Activated naive CD8-positive, alpha-beta T cell treated with anti-CD3 and anti-CD28 coated beads for 36 hours (primary cell): ENCODE results near the gene NOL9. TPM values are rescaled to one million over a fixed set of nuclear protein-coding genes. Genes with fewer than 3 reads are reported as not detected.

Source experiments
- DNase-seq: peaks from one replicate; pipeline ENCODE4 v3.0.0; 2021
- H3K27ac Mint-ChIP-seq: one replicate; pipeline ENCODE4 v1.8.0; 2022; ENCODE audit warnings: mild to moderate bottlenecking, moderate library complexity, mixed read lengths
- H3K27me3 Mint-ChIP-seq: one replicate; pipeline ENCODE4 v1.8.0; 2022; ENCODE audit warnings: mild to moderate bottlenecking, mixed read lengths
- H3K36me3 Mint-ChIP-seq: one replicate; pipeline ENCODE4 v1.8.0; 2021; ENCODE audit warnings: mild to moderate bottlenecking, mixed read lengths
- H3K4me1 Mint-ChIP-seq: one replicate; pipeline ENCODE4 v1.8.0; 2021; ENCODE audit warnings: mixed read lengths
- H3K4me3 Mint-ChIP-seq: one replicate; pipeline ENCODE4 v1.8.0; 2022; ENCODE audit warnings: mild to moderate bottlenecking, moderate library complexity, mixed read lengths
- H3K9me3 Mint-ChIP-seq: one replicate; pipeline ENCODE4 v1.8.0; 2022; ENCODE audit warnings: mixed read lengths
- total RNA-seq, 2 experiments: library from RNA; stranded (reverse); gene quantifications; one replicate each; pipeline ENCODE4 v1.2.3, GENCODE V29; 2021

Gene NOL9
- total RNA-seq, 2 experiments from 2014 or later, result 54.1 to 55.1 TPM

DNA sequence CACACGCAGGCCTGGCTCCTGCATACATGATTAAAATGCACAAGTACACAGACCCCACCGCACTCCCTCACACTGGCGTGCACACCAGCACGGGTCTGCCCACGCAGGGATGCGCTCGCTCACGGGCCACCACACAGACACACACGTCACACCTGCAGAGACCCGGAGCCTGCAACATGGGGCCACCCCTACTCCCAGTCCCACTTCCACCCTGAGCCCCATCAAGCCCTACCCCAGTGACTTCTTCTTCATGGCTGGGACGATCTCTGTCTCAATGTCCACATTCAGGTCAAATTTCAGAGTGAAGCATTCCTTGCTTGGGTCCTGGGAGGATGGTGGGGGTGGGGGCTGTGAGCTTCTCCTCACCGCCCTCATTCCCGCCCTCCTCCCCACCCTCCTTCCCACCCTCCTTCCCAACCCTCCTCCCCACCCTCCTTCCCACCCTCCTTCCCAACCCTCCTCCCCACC, 79.5 kb downstream of the NOL9 start:
- Mint-ChIP-seq H3K36me3 (no peaks in the 10 kb centered on the region), H3K9me3 (no peaks in the 10 kb centered on the region), H3K4me1 (peaks cover 2% of the 10 kb centered on the region), H3K27me3 (no peaks in the 10 kb centered on the region), H3K27ac (no peak overlapping the region), H3K4me3 (no peak overlapping the region)
- no peak for DNase-seq

DNA sequence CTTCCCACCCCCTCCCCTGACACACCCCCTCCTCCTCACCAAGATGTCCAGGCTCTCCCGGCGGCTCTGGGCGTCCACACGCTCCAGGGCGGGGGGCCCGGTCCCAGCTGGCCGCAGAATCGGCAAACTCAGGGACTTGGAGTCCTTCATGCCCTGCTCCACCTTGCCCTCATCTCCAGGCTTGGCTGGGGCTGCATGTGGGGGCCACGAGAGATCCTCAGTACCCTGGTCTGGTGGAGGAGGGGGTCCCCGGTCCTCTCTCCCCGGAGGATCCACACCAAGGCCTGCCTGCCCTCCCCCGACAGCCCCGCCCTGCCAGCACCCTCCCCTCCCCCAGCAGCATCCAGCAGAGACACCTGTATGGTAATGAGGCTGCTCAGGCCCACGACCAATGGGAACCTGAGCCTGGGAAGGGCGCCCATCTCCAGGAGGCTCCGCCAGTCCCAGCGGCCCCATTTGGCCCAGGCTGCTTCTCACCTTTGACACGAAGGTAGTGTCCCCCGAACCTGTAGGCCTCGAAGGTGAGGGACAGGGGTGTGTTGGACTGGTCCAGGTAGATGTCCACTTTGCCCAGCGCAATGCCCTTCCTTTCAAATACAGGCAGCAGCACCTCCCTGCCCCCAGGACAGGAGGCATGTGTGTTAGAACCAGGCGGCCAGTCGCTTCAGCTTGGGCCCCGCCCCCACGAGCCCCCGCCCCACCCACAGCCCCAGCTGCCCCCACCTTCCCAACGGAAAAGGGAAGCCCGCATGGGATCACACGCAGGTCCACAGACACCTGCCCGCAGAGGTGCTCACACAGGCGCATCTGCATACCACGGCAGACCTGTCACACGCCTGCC, 80.1 kb downstream of the NOL9 start:
- Mint-ChIP-seq H3K36me3 (no peaks in the 10 kb centered on the region), H3K9me3 (no peaks in the 10 kb centered on the region), H3K27me3 (no peaks in the 10 kb centered on the region), H3K4me3 (no peak overlapping the region), H3K27ac (no peak overlapping the region), H3K4me1 (peaks cover 2% of the 10 kb centered on the region)
- DNase-seq, result no peak

DNA sequence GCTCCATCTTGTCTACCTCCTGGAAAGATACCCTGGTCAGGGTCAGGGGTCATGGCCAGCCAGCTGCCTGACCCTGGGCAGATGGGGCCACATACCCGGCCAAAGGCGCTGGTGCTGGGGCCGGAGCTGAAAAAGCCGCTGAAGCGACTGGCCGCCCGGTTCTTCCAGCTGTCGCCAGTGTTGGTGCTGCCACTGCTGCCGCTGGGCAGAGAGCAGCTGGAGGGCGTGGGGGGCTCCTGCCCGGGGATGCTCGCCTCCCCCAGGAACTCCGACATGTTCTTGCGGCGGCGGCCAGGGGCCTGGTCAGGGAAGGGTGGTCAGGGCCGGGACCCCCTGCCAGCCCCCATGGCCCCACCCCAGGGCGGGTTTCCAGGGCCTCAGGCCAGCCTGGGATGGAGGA, 81.2 kb downstream of the NOL9 start:
- H3K4me3 Mint-ChIP-seq, result no peak overlapping the region
- no peaks in the 10 kb centered on the region for H3K9me3 Mint-ChIP-seq
- DNase-seq, result no peak
- no peaks in the 10 kb centered on the region for H3K27me3 Mint-ChIP-seq
- H3K27ac Mint-ChIP-seq, result no peak overlapping the region
- peaks cover 2% of the 10 kb centered on the region for H3K4me1 Mint-ChIP-seq
- H3K36me3 Mint-ChIP-seq, result no peaks in the 10 kb centered on the region

DNA sequence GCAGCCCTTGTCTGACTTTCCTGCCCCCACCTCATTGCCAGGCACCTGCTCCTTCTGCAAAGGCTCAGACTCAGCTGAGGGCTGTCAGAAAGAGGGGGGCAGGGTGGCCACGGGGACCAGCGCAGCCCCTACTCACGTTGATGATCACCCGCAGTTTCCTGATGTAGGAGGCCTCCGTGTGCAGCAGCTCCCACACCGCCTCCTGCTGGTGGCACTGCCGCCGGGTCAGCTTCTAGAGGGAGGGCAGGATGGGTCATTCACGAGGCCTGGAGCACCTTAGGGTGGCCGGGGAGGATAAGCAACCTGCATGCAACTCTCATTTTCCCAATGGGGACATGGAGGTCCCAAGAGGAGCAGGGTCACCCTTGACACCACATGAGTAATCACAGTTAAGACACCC, 81.9 kb downstream of the NOL9 start:
- peaks cover 2% of the 10 kb centered on the region for H3K4me1 Mint-ChIP-seq
- no peaks in the 10 kb centered on the region for H3K27me3 Mint-ChIP-seq
- no peaks in the 10 kb centered on the region for H3K9me3 Mint-ChIP-seq
- DNase-seq, result no peak
- H3K27ac Mint-ChIP-seq, result no peak overlapping the region
- H3K36me3 Mint-ChIP-seq, result no peaks in the 10 kb centered on the region
- H3K4me3 Mint-ChIP-seq, result no peak overlapping the region

DNA sequence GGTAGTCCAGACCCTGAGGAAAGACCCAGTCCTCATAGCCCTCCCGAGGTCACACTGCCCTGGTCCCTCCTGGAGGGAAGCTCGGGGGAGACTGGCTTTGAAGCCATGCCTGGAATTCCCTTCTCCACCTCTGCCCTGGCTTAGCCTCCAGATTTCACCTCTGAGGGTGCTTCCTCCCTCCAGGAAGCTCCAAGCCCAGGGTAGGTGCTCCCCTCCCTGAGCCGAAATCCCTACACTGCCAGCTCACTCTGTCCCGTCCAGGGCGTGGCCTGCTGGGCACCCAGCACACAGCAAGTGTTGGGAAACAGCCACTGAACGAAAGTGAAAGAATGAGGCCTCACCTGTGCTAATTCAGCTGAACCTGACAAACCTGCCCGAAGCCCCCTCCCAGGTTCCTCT, 82.3 kb downstream of the NOL9 start:
- no peak overlapping the region for H3K27ac Mint-ChIP-seq
- peaks cover 2% of the 10 kb centered on the region for H3K4me1 Mint-ChIP-seq
- H3K27me3 Mint-ChIP-seq, result no peaks in the 10 kb centered on the region
- H3K9me3 Mint-ChIP-seq, result no peaks in the 10 kb centered on the region
- H3K4me3 Mint-ChIP-seq, result no peak overlapping the region
- no peak for DNase-seq
- H3K36me3 Mint-ChIP-seq, result no peaks in the 10 kb centered on the region

Other genes starting within 250 kb of the NOL9 start
- gene ACOT7, start 160.7 kb downstream of the NOL9 start, total RNA-seq, result 10 to 100 TPM; 80.8 to 86.2 TPM
- gene HES2, start 134.6 kb downstream of the NOL9 start, total RNA-seq, result not detected
- under 1 TPM; 0.39 to 0.44 TPM for gene ESPN, start 129.7 kb downstream of the NOL9 start, total RNA-seq
- gene TNFRSF25, start 88.3 kb downstream of the NOL9 start, total RNA-seq, result 10 to 100 TPM; 64.7 to 67.8 TPM
- 1 to 10 TPM; 2.2 to 2.3 TPM for gene PLEKHG5, start 62.8 kb downstream of the NOL9 start, total RNA-seq
- gene TAS1R1, start 794 bp upstream of the NOL9 start, total RNA-seq, result not detected
- 10 to 100 TPM; 22.1 to 26.4 TPM for gene ZBTB48, start 25.5 kb upstream of the NOL9 start, total RNA-seq
- gene KLHL21, start 48.4 kb upstream of the NOL9 start, total RNA-seq, result 10 to 100 TPM; 31.2 TPM
- 10 to 100 TPM; 10.9 to 11.7 TPM for gene PHF13, start 59.2 kb upstream of the NOL9 start, total RNA-seq
- 10 to 100 TPM; 16.2 to 16.4 TPM for gene THAP3, start 70.4 kb upstream of the NOL9 start, total RNA-seq
- 10 to 100 TPM; 77.6 to 83.0 TPM for gene DNAJC11, start 147.3 kb upstream of the NOL9 start, total RNA-seq
- gene CAMTA1, start 230.9 kb upstream of the NOL9 start, total RNA-seq, result 10 to 100 TPM; 70.4 to 71.4 TPM